Mesenchymal stem cell (in vitro differentiated cells and primary cell): ENCODE measurements around the gene GTPBP8.

Experiments used
- DNase-seq: peaks from one replicate; pipeline ENCODE4 v3.0.0-alpha.2; 2013
- H2AFZ ChIP-seq: one replicate; pipeline ENCODE4 v1.6.1; 2013; ENCODE audit warnings: low read depth, mild to moderate bottlenecking, control low read depth, inconsistent platforms, low read length, moderate library complexity
- H2AK5ac ChIP-seq: 2 replicates; pipeline ENCODE4 v1.6.1; 2013; ENCODE audit warnings: low read length, moderate library complexity, mild to moderate bottlenecking, inconsistent platforms; ENCODE audit not compliant: severe bottlenecking
- H2BK120ac ChIP-seq: one replicate; pipeline ENCODE4 v1.6.1; 2013; ENCODE audit warnings: low read depth, mild to moderate bottlenecking, inconsistent platforms, low read length, moderate library complexity
- H2BK12ac ChIP-seq, 2 experiments: one replicate each; pipeline ENCODE4 v1.6.1; 2013; ENCODE audit warnings: inconsistent platforms in 2 of 2, low read length in 2 of 2, mild to moderate bottlenecking in 2 of 2, moderate library complexity in 2 of 2, control low read depth in 1 of 2
- H2BK15ac ChIP-seq: one replicate; pipeline ENCODE4 v1.6.1; 2013; ENCODE audit warnings: mild to moderate bottlenecking, low read depth, inconsistent platforms; ENCODE audit not compliant: poor library complexity, severe bottlenecking
- H2BK5ac ChIP-seq: 2 replicates; pipeline ENCODE4 v1.6.1; 2013; ENCODE audit warnings: low read depth, mild to moderate bottlenecking, low read length, control low read depth, inconsistent platforms; ENCODE audit not compliant: poor library complexity, severe bottlenecking
- H3K14ac ChIP-seq, 2 experiments: one replicate each; pipeline ENCODE4 v1.6.1; 2013; ENCODE audit warnings: inconsistent platforms in 2 of 2, low read length in 2 of 2, control low read depth in 1 of 2, mild to moderate bottlenecking in 1 of 2, moderate library complexity in 1 of 2
- H3K18ac ChIP-seq, 2 experiments: one replicate each; pipeline ENCODE4 v1.6.1; 2013; ENCODE audit warnings: inconsistent platforms in 2 of 2, low read length in 2 of 2, control low read depth in 1 of 2, low read depth in 1 of 2, mild to moderate bottlenecking in 1 of 2
- H3K23ac ChIP-seq, 2 experiments: one replicate each; pipeline ENCODE4 v1.6.1; 2013; ENCODE audit warnings: inconsistent platforms in 2 of 2, low read length in 2 of 2, mild to moderate bottlenecking in 2 of 2, moderate library complexity in 2 of 2, control low read depth in 1 of 2
- H3K27ac ChIP-seq: 2 replicates; pipeline ENCODE4 v1.5.1; 2013; ENCODE audit warnings: mild to moderate bottlenecking, moderate library complexity, low read length, control low read depth, inconsistent platforms; ENCODE audit not compliant: poor library complexity, severe bottlenecking
- H3K27me3 ChIP-seq, 2 experiments: 2 replicates each; pipeline versions ENCODE4 v1.6.1 to v1.7.0; 2013; ENCODE audit warnings: low read length in 2 of 2, mild to moderate bottlenecking in 2 of 2, moderate library complexity in 2 of 2, control low read depth in 1 of 2, inconsistent platforms in 1 of 2; ENCODE audit not compliant: control insufficient read depth in 1 of 2, insufficient read depth in 1 of 2
- H3K36me3 ChIP-seq, 2 experiments: 2 replicates each; pipeline versions ENCODE4 v1.6.1 to v1.7.0; 2013; ENCODE audit warnings: low read length in 2 of 2, control low read depth in 1 of 2, inconsistent platforms in 1 of 2, low read depth in 1 of 2, mild to moderate bottlenecking in 1 of 2; ENCODE audit not compliant: insufficient read depth in 2 of 2, control insufficient read depth in 1 of 2
- H3K4ac ChIP-seq, 2 experiments: one replicate each; pipeline ENCODE4 v1.6.1; 2013; ENCODE audit warnings: inconsistent platforms in 2 of 2, low read length in 2 of 2, mild to moderate bottlenecking in 2 of 2, moderate library complexity in 2 of 2, control low read depth in 1 of 2, low read depth in 1 of 2
- H3K4me1 ChIP-seq: 2 replicates; pipeline ENCODE4 v1.6.1; 2013; ENCODE audit warnings: low read depth, low read length, control low read depth; ENCODE audit not compliant: control insufficient read depth, insufficient read depth
- H3K4me2 ChIP-seq: 2 replicates; pipeline ENCODE4 v1.6.1; 2013; ENCODE audit warnings: low read length, mild to moderate bottlenecking, inconsistent platforms; ENCODE audit not compliant: poor library complexity, severe bottlenecking
- H3K4me3 ChIP-seq, 2 experiments: 2 replicates each; pipeline versions ENCODE4 v1.5.1 to v1.7.0; 2013; ENCODE audit warnings: low read length in 2 of 2, mild to moderate bottlenecking in 2 of 2, control low read depth in 1 of 2, low read depth in 1 of 2; ENCODE audit not compliant: insufficient read depth in 1 of 2
- H3K79me1 ChIP-seq: replicated peaks from 2 replicates; pipeline ENCODE4 v1.6.1; 2013; ENCODE audit warnings: mild to moderate bottlenecking, control low read depth, low read length, inconsistent platforms; ENCODE audit not compliant: poor library complexity, severe bottlenecking
- H3K9ac ChIP-seq: 2 replicates; pipeline ENCODE4 v1.7.0; 2013; ENCODE audit warnings: mild to moderate bottlenecking, low read length, moderate library complexity
- H3K9me3 ChIP-seq: 2 replicates; pipeline ENCODE4 v1.7.0; 2013; ENCODE audit warnings: mild to moderate bottlenecking, low read length; ENCODE audit not compliant: control insufficient read depth
- H4K8ac ChIP-seq: one replicate; pipeline ENCODE4 v1.6.1; 2013; ENCODE audit warnings: inconsistent platforms, mild to moderate bottlenecking, low read length, moderate library complexity
- H4K91ac ChIP-seq: one replicate; pipeline ENCODE4 v1.6.1; 2013; ENCODE audit warnings: mild to moderate bottlenecking, low read length, inconsistent platforms
- WGBS: methylation state at CpG from one replicate; pipeline ENCODE4 v1.1.7; 2013; ENCODE audit warnings: mixed read lengths; 5-methylcytosine and 5-hydroxymethylcytosine counted together

The GTPBP8 gene

GRCh38 chr3:113018536-113019181, 27.9 kb downstream of the GTPBP8 start:
- DNase-seq, result peak; percentile 32
- peak overlapping the region in 1 of 2 experiments; percentile 9 for H3K23ac ChIP-seq
- no peak overlapping the region for H2BK120ac ChIP-seq
- peak overlapping the region; percentile 69 to 85 for H3K18ac ChIP-seq
- H3K36me3 ChIP-seq, result peaks cover 0 to 35% of the 10 kb centered on the region in 2 experiments
- peak overlapping the region; percentile 71 for H4K8ac ChIP-seq
- H3K9me3 ChIP-seq, result no peaks in the 10 kb centered on the region
- H3K4me2 ChIP-seq, result peak overlapping the region; percentile 29
- H4K91ac ChIP-seq, result peak overlapping the region; percentile 28
- peak overlapping the region in 1 of 2 experiments; percentile 85 for H3K14ac ChIP-seq
- H3K27ac ChIP-seq, result peak overlapping the region; percentile 87
- H3K4me1 ChIP-seq, result no peaks in the 10 kb centered on the region
- peak overlapping the region; percentile 3 for H2BK5ac ChIP-seq
- peak overlapping the region; percentile 70 to 100 for H3K4me3 ChIP-seq
- peak overlapping the region; percentile 100 for H3K9ac ChIP-seq
- peak overlapping the region; percentile 30 for H2AFZ ChIP-seq
- WGBS, result 4% methylated on average over 13 of the region's 13 CpGs
- H3K79me1 ChIP-seq, result peaks cover 11% of the 10 kb centered on the region
- no peak overlapping the region for H2BK12ac ChIP-seq
- no peak overlapping the region for H2BK15ac ChIP-seq
- peak overlapping the region; percentile 20 for H2AK5ac ChIP-seq
- no peaks in the 10 kb centered on the region for H3K27me3 ChIP-seq
- H3K4ac ChIP-seq, result peak overlapping the region; percentile 56 to 69

- WGBS, result 8% methylated on average over 56 of the region's 63 CpGs
- H3K27me3 ChIP-seq, result no peaks in the 10 kb centered on the region
Measured at GRCh38 chr3:113019182-113020137, 28.7 kb downstream of the GTPBP8 start.

GRCh38 chr3:113021471-113021870, 30.7 kb downstream of the GTPBP8 start:
- H3K36me3 ChIP-seq, result peaks cover 0 to 10% of the 10 kb centered on the region in 2 experiments
- no peak overlapping the region for H2AFZ ChIP-seq
- DNase-seq, result no peak
- H3K4me1 ChIP-seq, result no peaks in the 10 kb centered on the region
- H4K8ac ChIP-seq, result no peak overlapping the region
- no peak overlapping the region for H2BK12ac ChIP-seq
- no peak overlapping the region for H2BK5ac ChIP-seq
- H2BK120ac ChIP-seq, result no peak overlapping the region
- no peak overlapping the region for H3K27ac ChIP-seq
- H3K4me2 ChIP-seq, result no peak overlapping the region
- no peak overlapping the region for H3K14ac ChIP-seq
- peaks cover 2% of the 10 kb centered on the region for H3K79me1 ChIP-seq
- H3K9ac ChIP-seq, result no peak overlapping the region
- H3K4ac ChIP-seq, result no peak overlapping the region
- H3K27me3 ChIP-seq, result no peaks in the 10 kb centered on the region
- H2BK15ac ChIP-seq, result no peak overlapping the region
- H3K4me3 ChIP-seq, result no peak overlapping the region
- H3K23ac ChIP-seq, result no peak overlapping the region
- H2AK5ac ChIP-seq, result no peak overlapping the region
- WGBS, result 100% methylated on average over 2 of the region's 2 CpGs
- no peak overlapping the region for H3K18ac ChIP-seq
- H4K91ac ChIP-seq, result no peak overlapping the region
- H3K9me3 ChIP-seq, result no peaks in the 10 kb centered on the region

More at GRCh38 chr3:113019182-113020137, 28.7 kb downstream of the GTPBP8 start:
- Histone ChIP-seq H3K14ac (peak overlapping the region in 1 of 2 experiments; percentile 85), H4K91ac (peak overlapping the region; percentile 83), H3K4me1 (no peaks in the 10 kb centered on the region), H3K79me1 (peaks cover 10% of the 10 kb centered on the region), H3K4ac (peak overlapping the region; percentile 56 to 69), H2BK120ac (no peak overlapping the region), H2BK5ac (peak overlapping the region; percentile 57), H2AFZ (peak overlapping the region; percentile 30), H3K27ac (peak overlapping the region; percentile 87), H3K9ac (peak overlapping the region; percentile 100), H2BK15ac (peak overlapping the region; percentile 82), H3K18ac (peak overlapping the region; percentile 69 to 85), H3K9me3 (no peaks in the 10 kb centered on the region), H3K4me3 (peak overlapping the region; percentile 70 to 100), H3K4me2 (peak overlapping the region; percentile 29), H2BK12ac (peak overlapping the region in 1 of 2 experiments; percentile 21), H2AK5ac (no peak overlapping the region), H3K36me3 (peaks cover 0 to 30% of the 10 kb centered on the region in 2 experiments), H4K8ac (peak overlapping the region; percentile 71), H3K23ac (peak overlapping the region in 1 of 2 experiments; percentile 94)
- peak; percentile 93 for DNase-seq

GRCh38 chr3:113034011-113034410, 43.2 kb downstream of the GTPBP8 start:
- Histone ChIP-seq H4K91ac (no peak overlapping the region), H3K18ac (no peak overlapping the region), H3K4me3 (no peak overlapping the region), H3K36me3 (no peaks in the 10 kb centered on the region), H3K27ac (no peak overlapping the region), H2BK120ac (no peak overlapping the region), H2AFZ (no peak overlapping the region), H2AK5ac (no peak overlapping the region), H3K79me1 (no peaks in the 10 kb centered on the region), H2BK12ac (no peak overlapping the region), H3K4me2 (no peak overlapping the region), H3K4me1 (no peaks in the 10 kb centered on the region), H2BK15ac (no peak overlapping the region), H2BK5ac (no peak overlapping the region), H3K9ac (no peak overlapping the region), H3K14ac (no peak overlapping the region), H3K23ac (no peak overlapping the region), H3K9me3 (no peaks in the 10 kb centered on the region), H4K8ac (no peak overlapping the region), H3K27me3 (no peaks in the 10 kb centered on the region), H3K4ac (no peak overlapping the region)
- DNase-seq, result peak; percentile 39
- WGBS, result 58% methylated on average over 2 of the region's 2 CpGs
